ENCODE data around the gene LRMDA. TPM values are rescaled to one million over a fixed set of nuclear protein-coding genes. Genes with fewer than 3 reads are reported as not detected.

The LRMDA gene
- total RNA-seq, 4 donors from 2014 or later, result 2.2 to 7.8 (median 4.5) TPM

DNA sequence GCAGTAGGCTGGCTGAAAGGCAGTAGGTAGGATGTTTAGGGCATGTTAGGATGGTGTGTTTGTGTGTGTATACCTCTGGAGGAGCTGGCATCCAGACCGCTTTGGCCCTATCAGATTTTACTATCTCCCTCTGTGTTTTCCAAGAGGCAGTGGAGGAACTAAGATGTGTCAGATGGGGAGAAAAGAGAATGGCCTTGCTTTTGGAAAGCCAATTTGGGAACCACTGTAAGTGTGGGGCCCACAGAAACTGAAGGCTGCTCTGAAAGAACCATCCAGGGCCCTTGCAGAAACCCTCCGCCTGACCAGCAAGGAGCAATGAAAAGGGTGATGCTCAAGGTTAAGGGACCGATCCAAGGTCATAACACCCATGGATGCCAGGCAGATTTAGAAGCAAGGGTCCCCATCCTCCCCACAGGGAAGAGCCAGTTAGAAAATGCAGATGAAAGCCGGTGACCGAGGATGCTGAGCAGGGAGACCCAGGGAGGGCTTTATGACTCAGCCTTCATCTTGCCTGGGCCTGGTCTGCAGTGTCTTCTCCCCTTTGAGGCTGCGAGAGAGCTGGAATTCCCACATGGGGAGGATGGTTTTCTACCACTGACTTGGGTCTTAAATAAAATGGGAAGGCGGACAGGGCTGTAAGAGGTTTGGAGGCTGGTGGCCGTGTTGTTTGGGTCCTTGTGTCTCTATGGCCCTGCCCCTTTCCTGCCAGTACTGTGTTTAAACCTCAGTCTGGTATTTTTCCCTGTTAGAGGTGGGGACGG lies 275.8 kb downstream of the LRMDA start:
- WGBS, 2 donors (ENCODE audit: low coverage in 1 of 2), result 71 to 84% methylated on average over 1 to 9 of the region's 9 CpGs
- in situ Hi-C loops (cut with MboI; ENCODE audit: low pct_ligation_motif_present in 1 of 4, low pct_unique_long_range_greater_than_20kb in 1 of 4, low sequenced_read_pairs in 3 of 4) (no loop called here), intact Hi-C loops (cut with DNase I; ENCODE audit: low total_unique reads) (no loop called here)
- no peak overlapping the region for H3K4me3 ChIP-seq
- no peaks in the 10 kb centered on the region for H3K9me3 ChIP-seq
- H3K4me1 ChIP-seq, result peaks cover 0 to 7% (median 0%) of the 10 kb centered on the region in 4 donors
- no peak overlapping the region for H3K27ac ChIP-seq
- no peaks in the 10 kb centered on the region for H3K27me3 ChIP-seq
- H3K36me3 ChIP-seq, result no peaks in the 10 kb centered on the region
- TF ChIP-seq POLR2AphosphoS5 (IDR thresholded peaks at IDR 0.05) (no peak), EP300 (IDR thresholded peaks at IDR 0.05; ENCODE audit: low read depth) (no peak), POLR2A (IDR thresholded peaks at IDR 0.05) (no peak)
- TF ChIP-seq, protein P1, sequence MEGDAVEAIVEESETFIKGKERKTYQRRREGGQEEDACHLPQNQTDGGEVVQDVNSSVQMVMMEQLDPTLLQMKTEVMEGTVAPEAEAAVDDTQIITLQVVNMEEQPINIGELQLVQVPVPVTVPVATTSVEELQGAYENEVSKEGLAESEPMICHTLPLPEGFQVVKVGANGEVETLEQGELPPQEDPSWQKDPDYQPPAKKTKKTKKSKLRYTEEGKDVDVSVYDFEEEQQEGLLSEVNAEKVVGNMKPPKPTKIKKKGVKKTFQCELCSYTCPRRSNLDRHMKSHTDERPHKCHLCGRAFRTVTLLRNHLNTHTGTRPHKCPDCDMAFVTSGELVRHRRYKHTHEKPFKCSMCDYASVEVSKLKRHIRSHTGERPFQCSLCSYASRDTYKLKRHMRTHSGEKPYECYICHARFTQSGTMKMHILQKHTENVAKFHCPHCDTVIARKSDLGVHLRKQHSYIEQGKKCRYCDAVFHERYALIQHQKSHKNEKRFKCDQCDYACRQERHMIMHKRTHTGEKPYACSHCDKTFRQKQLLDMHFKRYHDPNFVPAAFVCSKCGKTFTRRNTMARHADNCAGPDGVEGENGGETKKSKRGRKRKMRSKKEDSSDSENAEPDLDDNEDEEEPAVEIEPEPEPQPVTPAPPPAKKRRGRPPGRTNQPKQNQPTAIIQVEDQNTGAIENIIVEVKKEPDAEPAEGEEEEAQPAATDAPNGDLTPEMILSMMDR (IDR thresholded peaks at IDR 0.05), result no peak
- DNase-seq, result no peak

DNA sequence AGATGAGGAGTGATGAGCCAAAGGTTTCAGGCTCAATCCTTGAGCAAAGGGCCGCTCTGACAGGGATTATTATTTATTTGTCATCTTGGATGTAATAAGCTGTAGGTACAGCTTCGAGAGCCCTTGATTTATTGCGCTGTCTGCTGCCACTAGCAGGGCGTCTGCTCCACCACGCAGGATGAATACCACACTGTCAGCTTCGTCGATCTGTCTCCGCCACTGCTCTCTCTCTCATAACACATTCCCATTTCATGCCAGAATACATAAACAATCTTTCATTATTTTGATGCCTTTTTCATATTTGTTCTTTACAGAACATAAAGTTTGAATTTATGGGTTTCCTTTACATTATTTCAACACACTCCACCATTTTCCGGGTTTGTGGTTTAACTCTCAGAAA lies 276.6 kb downstream of the LRMDA start:
- intact Hi-C loops (cut with DNase I; ENCODE audit: low total_unique reads) (no loop called here), in situ Hi-C loops (cut with MboI; ENCODE audit: low pct_ligation_motif_present in 1 of 4, low pct_unique_long_range_greater_than_20kb in 1 of 4, low sequenced_read_pairs in 3 of 4) (no loop called here)
- H3K27ac ChIP-seq, result no peak overlapping the region
- TF ChIP-seq, protein P1 (IDR thresholded peaks at IDR 0.05), result no peak
- TF ChIP-seq POLR2A (IDR thresholded peaks at IDR 0.05) (no peak), POLR2AphosphoS5 (IDR thresholded peaks at IDR 0.05) (no peak), EP300 (IDR thresholded peaks at IDR 0.05; ENCODE audit: low read depth) (no peak)
- peaks cover 0 to 7% (median 0%) of the 10 kb centered on the region in 4 donors for H3K4me1 ChIP-seq
- 54 to 66% methylated on average over 9 of the region's 9 CpGs for WGBS, 2 donors (ENCODE audit: low coverage in 1 of 2)
- no peaks in the 10 kb centered on the region for H3K36me3 ChIP-seq
- DNase-seq, result no peak
- H3K4me3 ChIP-seq, result no peak overlapping the region
- H3K9me3 ChIP-seq, result no peaks in the 10 kb centered on the region
- no peaks in the 10 kb centered on the region for H3K27me3 ChIP-seq

DNA sequence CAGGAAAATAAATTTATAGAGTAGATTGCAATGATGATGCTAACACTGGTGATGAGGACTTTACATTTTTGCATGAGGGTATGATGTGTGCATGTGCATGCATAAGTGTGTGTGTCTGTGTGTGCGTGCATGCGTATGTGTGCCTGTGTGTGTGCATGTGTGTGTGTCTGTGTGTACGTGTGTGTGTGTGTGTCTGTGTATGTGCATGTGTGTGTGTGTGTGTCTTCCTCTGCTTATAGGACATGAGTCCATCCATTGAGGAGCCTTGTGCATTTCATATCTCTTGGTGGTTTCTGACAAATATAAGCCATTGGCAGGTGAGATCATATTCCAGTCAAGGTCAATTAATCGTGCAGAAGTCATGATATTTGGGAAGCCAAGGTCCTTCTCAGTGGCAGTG lies 277.8 kb downstream of the LRMDA start:
- TF ChIP-seq, protein P1 (IDR thresholded peaks at IDR 0.05), result no peak
- TF ChIP-seq EP300 (IDR thresholded peaks at IDR 0.05; ENCODE audit: low read depth), result no peak
- TF ChIP-seq POLR2AphosphoS5 (IDR thresholded peaks at IDR 0.05), result no peak
- no peak for TF ChIP-seq POLR2A (IDR thresholded peaks at IDR 0.05)
- intact Hi-C loops (cut with DNase I; ENCODE audit: low total_unique reads), result no loop called here
- no peaks in the 10 kb centered on the region for H3K9me3 ChIP-seq
- no peaks in the 10 kb centered on the region for H3K27me3 ChIP-seq
- no peak overlapping the region for H3K27ac ChIP-seq
- H3K4me1 ChIP-seq, result peaks cover 0 to 7% (median 0%) of the 10 kb centered on the region in 4 donors
- H3K4me3 ChIP-seq, result no peak overlapping the region
- DNase-seq, result no peak
- 86% methylated on average over 3 to 4 of the region's 4 CpGs for WGBS, 2 donors (ENCODE audit: low coverage in 1 of 2)
- in situ Hi-C loops (cut with MboI; ENCODE audit: low pct_ligation_motif_present in 1 of 4, low pct_unique_long_range_greater_than_20kb in 1 of 4, low sequenced_read_pairs in 3 of 4), result no loop called here
- H3K36me3 ChIP-seq, result no peaks in the 10 kb centered on the region

DNA sequence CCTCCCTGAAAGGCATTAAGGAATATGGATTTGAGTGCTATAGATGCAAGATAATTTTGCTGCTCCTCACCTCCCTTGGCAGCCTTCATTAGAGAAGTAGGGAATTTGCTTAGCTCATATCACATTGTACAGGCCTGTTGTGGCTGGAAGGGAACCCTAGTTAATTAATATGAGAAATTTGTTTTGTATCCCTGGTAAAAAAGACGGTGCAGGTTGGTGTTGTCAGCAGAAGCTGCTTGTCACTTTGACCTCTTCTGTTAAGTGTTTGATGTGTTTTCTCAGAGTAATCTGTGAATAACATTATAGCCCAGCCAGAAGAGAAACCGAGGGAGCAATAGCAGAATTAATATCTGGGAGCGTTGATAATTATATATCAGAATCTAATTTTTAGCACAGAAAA lies 278.4 kb downstream of the LRMDA start:
- Histone ChIP-seq H3K4me3 (no peak overlapping the region), H3K9me3 (no peaks in the 10 kb centered on the region), H3K36me3 (no peaks in the 10 kb centered on the region), H3K27me3 (no peaks in the 10 kb centered on the region), H3K27ac (no peak overlapping the region), H3K4me1 (peaks cover 0 to 7% (median 0%) of the 10 kb centered on the region in 4 donors)
- no peak for DNase-seq
- WGBS, 2 donors (ENCODE audit: low coverage in 1 of 2), result 87 to 91% methylated on average over 3 of the region's 3 CpGs
- TF ChIP-seq, protein P1 (IDR thresholded peaks at IDR 0.05), result no peak
- TF ChIP-seq POLR2A (IDR thresholded peaks at IDR 0.05), result no peak
- in situ Hi-C loops (cut with MboI; ENCODE audit: low pct_ligation_motif_present in 1 of 4, low pct_unique_long_range_greater_than_20kb in 1 of 4, low sequenced_read_pairs in 3 of 4) (no loop called here), intact Hi-C loops (cut with DNase I; ENCODE audit: low total_unique reads) (no loop called here)

Measured in transverse colon (tissue), 4 donors.